HG03442 (cell line): ENCODE results near the gene PSAT1.

Experiments
- ATAC-seq: cut with Tn5 transposase; IDR thresholded peaks from one replicate; pipeline ENCODE4 v1.9.1; 2021; ENCODE audit warnings: mild to moderate bottlenecking, moderate library complexity; ENCODE audit not compliant: unreplicated experiment

Gene PSAT1

DNA sequence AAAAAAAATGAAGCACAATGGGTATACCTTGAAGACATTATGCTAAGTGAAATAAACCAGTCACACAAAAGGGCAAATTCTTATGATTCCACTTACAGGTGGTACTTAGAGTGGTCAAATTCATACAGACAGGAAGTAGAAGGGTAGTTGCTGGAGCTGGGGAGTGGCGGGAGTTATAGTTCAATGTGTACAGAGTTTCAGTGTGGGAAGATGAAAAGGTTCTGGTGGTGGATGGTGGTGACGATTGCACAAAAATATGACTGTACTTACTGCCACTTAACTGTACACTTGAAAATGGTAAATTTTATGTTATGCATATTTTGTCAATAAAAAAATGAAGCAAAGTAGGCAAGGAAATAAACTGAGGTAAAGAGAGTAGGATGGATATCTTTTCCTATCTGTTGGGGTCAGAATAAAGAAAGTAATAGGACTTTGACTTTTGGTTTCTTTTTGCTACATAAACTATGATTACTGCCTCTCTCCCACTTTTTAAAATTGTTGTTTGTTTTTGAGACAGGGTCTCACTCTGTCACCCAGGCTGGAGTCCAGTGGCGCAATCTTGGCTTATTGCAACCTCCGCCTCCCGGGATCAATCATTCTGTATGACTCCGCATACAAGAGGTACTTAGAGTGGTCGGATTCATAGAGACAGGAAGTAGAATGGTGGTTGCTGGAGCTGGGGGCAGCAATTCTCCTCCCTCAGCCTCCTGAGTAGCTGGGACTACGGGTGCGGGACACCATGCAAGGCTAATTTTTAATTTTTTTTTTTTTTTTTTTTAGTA lies 4.0 kb upstream of the PSAT1 start:
- ATAC-seq = no peak

- ATAC-seq = no peak
These were observed 2.4 kb upstream of the PSAT1 start for GRCh38 chr9:78294290-78295176.

- ATAC-seq = no peak
These were observed 1.7 kb upstream of the PSAT1 start for GRCh38 chr9:78295177-78295575.

DNA sequence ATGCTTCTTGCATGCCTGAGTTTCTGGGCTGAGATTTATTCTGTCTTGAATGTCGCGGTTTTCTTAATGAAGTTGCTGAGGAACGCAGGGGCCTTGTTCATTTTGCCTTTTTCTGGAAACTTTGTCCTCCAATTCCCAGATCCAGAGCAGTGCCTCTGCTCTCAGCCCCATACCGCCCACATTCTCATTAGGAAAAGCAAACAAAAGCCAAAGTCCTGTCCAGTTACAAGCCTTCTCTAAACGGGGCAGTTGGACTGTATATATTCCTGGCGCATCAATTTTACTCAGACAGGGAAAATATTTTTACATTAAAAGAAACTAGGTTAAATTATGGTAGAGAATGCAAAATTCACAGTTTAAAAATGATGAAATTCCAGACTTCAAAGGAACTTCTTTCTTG lies 1.2 kb upstream of the PSAT1 start:
- no peak for ATAC-seq

GRCh38 chr9:78296201-78296892 lies 578 bp upstream of the PSAT1 start:
- ATAC-seq = no peak

GRCh38 chr9:78297672-78297961 lies 692 bp downstream of the PSAT1 start:
- ATAC-seq = no peak

GRCh38 chr9:78298046-78298765 lies 1.3 kb downstream of the PSAT1 start:
- ATAC-seq = no peak

DNA sequence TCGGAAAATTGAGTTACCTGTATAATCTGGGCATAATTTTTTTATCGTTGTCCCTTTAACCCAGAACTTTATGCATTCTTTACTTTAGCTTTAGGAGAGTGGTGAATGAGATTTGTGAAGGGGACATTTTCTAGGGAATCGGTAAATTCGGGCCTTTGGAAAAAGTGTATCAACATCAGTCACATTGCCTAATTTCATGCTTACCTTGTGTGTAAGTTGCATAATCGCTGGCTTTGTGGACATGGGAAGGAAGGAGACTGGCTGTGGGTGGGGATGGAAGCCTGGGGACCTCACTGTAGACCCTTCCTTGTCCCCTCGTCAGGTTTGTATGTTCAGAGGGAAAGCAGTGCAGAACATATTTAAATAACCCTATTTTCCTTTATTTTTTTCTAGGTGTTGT lies 3.3 kb downstream of the PSAT1 start:
- ATAC-seq = no peak

GRCh38 chr9:78301466-78301865 lies 4.5 kb downstream of the PSAT1 start:
- no peak for ATAC-seq

GRCh38 chr9:78303377-78304062 lies 6.6 kb downstream of the PSAT1 start:
- no peak for ATAC-seq

DNA sequence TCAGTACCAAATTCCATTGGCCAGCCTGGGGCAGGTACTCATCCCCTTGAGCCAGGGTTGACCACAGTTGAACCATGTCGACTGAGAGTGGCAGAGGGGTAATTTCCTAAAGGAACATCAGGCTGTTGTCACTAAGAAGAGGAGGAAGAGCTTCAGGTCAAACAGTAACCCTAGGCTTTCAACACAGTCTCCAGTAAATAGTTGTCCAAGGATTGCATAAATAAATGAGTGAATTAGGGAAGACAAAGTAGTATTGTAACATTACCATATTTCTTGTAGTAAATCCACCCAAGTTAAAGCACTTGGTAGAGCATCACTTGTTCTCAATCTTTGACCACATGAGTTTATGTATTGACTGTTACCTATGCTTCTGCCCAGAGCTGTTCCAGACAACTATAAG lies 7.4 kb downstream of the PSAT1 start:
- ATAC-seq = no peak

- ATAC-seq = no peak
These were observed 9.5 kb downstream of the PSAT1 start for GRCh38 chr9:78306222-78307076.

DNA sequence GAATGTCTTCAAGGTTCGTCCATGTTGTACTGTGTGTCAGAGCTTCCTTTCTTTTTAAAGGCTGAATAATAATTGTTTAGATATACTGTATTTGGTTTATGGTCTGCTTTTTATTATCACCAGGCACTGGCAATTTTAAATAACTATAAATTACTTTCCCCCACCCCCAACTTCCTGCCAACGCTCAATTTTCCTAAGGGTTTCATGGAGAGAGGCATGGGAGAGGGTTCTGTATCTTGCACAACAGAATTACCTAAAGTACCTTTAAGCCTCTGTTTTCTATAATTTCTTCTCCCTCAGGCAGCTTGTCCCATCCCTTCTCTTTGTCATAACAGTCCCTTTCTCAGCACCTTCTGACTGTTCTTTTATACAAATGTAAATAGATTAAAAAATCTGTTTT lies 10.4 kb downstream of the PSAT1 start:
- no peak for ATAC-seq

GRCh38 chr9:78309066-78309465 lies 12.1 kb downstream of the PSAT1 start:
- no peak for ATAC-seq

DNA sequence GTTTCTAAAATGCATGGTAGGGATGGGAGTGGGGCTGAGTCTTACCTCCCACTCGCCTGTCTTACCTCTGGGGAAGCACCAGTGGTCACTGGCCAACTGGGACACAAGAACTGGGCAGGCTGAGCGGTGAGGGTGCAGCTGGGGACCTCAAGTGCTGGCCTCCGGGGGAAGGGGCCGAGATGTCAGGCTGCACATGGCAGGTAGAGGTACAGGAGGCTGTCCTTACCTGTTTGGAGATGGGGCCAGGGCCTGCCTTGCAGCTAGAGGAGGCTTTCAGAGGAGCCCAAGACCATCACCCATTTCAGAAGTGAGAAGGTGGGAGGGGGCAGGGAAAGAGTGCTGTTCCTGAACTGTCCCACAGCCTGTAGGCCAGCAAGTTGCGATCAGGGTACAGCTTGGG lies 14.2 kb downstream of the PSAT1 start:
- no peak for ATAC-seq

DNA sequence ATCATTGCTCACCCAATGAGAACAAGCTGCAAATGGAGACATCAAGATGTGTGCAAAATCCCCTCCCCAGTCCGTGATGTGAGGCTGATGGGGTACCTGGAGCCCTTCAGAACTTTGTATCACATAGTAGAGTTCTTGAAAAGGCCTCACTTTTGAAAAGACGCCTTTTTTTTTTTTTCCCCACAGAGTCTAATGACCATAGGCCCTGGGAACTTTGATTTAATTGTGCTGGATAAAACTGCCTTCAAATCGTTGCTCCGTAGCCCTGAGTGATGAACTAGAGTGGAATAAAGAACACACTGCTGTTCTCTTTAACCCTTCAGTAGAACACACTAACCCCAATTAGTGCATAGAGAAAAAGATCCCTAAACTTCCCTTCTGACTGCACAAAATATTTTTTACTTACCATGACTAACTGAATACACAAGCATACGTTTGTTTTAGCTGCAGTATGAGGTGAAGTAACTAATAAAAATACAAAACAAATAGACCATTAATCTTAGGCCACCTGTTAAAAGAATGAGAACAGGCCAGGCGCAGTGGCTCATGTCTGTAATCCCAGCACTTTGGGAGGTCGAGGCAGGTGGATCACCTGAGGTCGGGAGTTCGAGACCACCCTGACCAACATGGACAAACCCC lies 15.1 kb downstream of the PSAT1 start:
- ATAC-seq = no peak

- no peak for ATAC-seq
These were observed 17.6 kb downstream of the PSAT1 start for GRCh38 chr9:78314550-78314949.

- ATAC-seq = no peak
These were observed 18.3 kb downstream of the PSAT1 start for GRCh38 chr9:78314953-78315870.
